PFSK-1 (cell line): Measurements from ENCODE around the gene HIVEP2.

Source experiments
- FOXP2 ChIP-seq: optimal IDR thresholded peaks from 2 replicates; pipeline ENCODE3; 2011; ENCODE audit warnings: borderline replicate concordance, control low read depth, inconsistent platforms; ENCODE audit not compliant: insufficient read depth; ENCODE audit errors: extremely low read length, extremely low read depth
- POLR2AphosphoS5 ChIP-seq: IDR thresholded peaks from 2 replicates; pipeline ENCODE4 v1.6.1; 2012; ENCODE audit warnings: low read depth, mild to moderate bottlenecking, control low read depth, low read length, moderate library complexity
- REST ChIP-seq, 2 experiments: IDR thresholded peaks; 2 replicates each; pipeline versions ENCODE4 v1.6.1 to v1.8.0; 2011 to 2012; ENCODE audit warnings: low read depth in 2 of 2, low read length in 2 of 2, control low read depth in 1 of 2, inconsistent platforms in 1 of 2, mild to moderate bottlenecking in 1 of 2, moderate library complexity in 1 of 2; ENCODE audit not compliant: insufficient read depth in 1 of 2
- SIN3A ChIP-seq: IDR thresholded peaks from 2 replicates; pipeline ENCODE4 v1.6.1; 2012; ENCODE audit warnings: mild to moderate bottlenecking, low read length, moderate library complexity, borderline replicate concordance; ENCODE audit not compliant: insufficient read depth

DNA sequence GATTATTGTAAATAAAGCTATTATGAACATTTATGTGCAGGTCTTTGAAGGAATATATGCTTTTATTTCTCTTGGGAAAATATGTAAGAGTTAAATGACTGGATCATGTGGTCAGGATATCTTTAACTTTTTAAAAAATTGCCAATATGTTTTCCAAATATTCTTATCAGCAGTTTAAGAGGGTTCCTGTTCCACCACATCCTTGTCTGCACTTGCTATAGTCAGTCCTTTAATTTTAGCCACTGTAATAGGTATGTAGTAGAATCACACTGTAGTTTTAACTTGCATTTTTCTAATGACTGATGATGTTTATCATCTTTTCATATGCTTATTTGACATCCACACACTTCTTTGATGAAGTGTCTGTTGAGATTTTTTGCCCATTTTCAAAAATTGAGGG lies 23.6 kb upstream of the HIVEP2 start:
- no peak for TF ChIP-seq POLR2AphosphoS5
- no peak for TF ChIP-seq REST (IDR thresholded peaks at IDR 0.05; ENCODE audit: insufficient read depth in 1 of 2, low read depth in 2 of 2, low read length in 2 of 2)
- TF ChIP-seq FOXP2: no peak
- TF ChIP-seq SIN3A: no peak
